Osteoblast (primary cell): Measurements from ENCODE around the gene SLC5A10. TPM values are rescaled to one million over a fixed set of nuclear protein-coding genes. Genes with fewer than 3 reads are reported as not detected.

Experiments used
- DNase-seq: peaks from one replicate; pipeline ENCODE4 v3.0.0; 2011; ENCODE audit warnings: low spot score, mixed read lengths; ENCODE audit not compliant: insufficient read length; ENCODE audit errors: missing footprints
- H2AFZ ChIP-seq: 2 replicates; pipeline ENCODE4 v1.6.0; 2011; ENCODE audit warnings: mild to moderate bottlenecking, low read length
- H3K27ac ChIP-seq: 2 replicates; pipeline ENCODE4 v1.5.1; 2011; ENCODE audit warnings: mild to moderate bottlenecking, low read depth, low read length, moderate library complexity
- H3K27me3 ChIP-seq: 2 replicates; pipeline ENCODE4 v1.6.0; 2012; ENCODE audit warnings: mild to moderate bottlenecking, control low read depth, inconsistent platforms, low read length, moderate library complexity; ENCODE audit not compliant: insufficient read depth
- H3K36me3 ChIP-seq: 2 replicates; pipeline ENCODE4 v1.5.1; 2011; ENCODE audit warnings: mild to moderate bottlenecking, low read length, control low read depth, moderate library complexity; ENCODE audit not compliant: insufficient read depth
- H3K4me1 ChIP-seq: 2 replicates; pipeline ENCODE4 v1.5.1; 2011; ENCODE audit warnings: mild to moderate bottlenecking, low read length, control low read depth, moderate library complexity; ENCODE audit not compliant: insufficient read depth
- H3K4me2 ChIP-seq: 2 replicates; pipeline ENCODE4 v1.6.0; 2011; ENCODE audit warnings: mild to moderate bottlenecking, low read length; ENCODE audit not compliant: insufficient read depth
- H3K4me3 ChIP-seq: fragments of 200-600 bp; sonication (generic); 3 replicates; pipeline ENCODE4 v1.5.1; 2012; ENCODE audit warnings: mild to moderate bottlenecking, low read length, inconsistent platforms; ENCODE audit not compliant: insufficient read depth
- H3K79me2 ChIP-seq: 2 replicates; pipeline ENCODE4 v1.6.0; 2012; ENCODE audit warnings: mild to moderate bottlenecking, low read length, control low read depth, inconsistent platforms; ENCODE audit not compliant: insufficient read depth
- H3K9me3 ChIP-seq: 2 replicates; pipeline ENCODE4 v1.5.1; 2011; ENCODE audit warnings: low read depth, low read length, control low read depth
- H4K20me1 ChIP-seq: 2 replicates; pipeline ENCODE4 v1.6.0; 2012; ENCODE audit warnings: mild to moderate bottlenecking, low read length, control low read depth; ENCODE audit not compliant: insufficient read depth
- CTCF ChIP-seq: IDR thresholded peaks from 2 replicates; pipeline ENCODE4 v1.5.1; 2011; ENCODE audit warnings: mild to moderate bottlenecking, low read depth, low read length, moderate library complexity; ENCODE audit errors: extremely low read depth
- total RNA-seq: library from RNA; depleted of rRNA; stranded (reverse); fragments of >200 nt; gene quantifications from 2 replicates; pipeline ENCODE4 v1.2.3, GENCODE V29; 2012

Gene SLC5A10
- total RNA-seq, 1 donor: not detected

GRCh38 chr17:18937981-18938691 lies 13.8 kb upstream of the SLC5A10 start:
- no peak overlapping the region for H2AFZ ChIP-seq
- no peaks in the 10 kb centered on the region for H3K36me3 ChIP-seq
- no peaks in the 10 kb centered on the region for H4K20me1 ChIP-seq
- H3K4me3 ChIP-seq: no peak overlapping the region
- H3K4me1 ChIP-seq: no peaks in the 10 kb centered on the region
- peaks cover 1% of the 10 kb centered on the region for H3K27me3 ChIP-seq
- H3K4me2 ChIP-seq: no peak overlapping the region
- H3K27ac ChIP-seq: no peak overlapping the region
- no peak for DNase-seq
- TF ChIP-seq CTCF: no peak
- H3K79me2 ChIP-seq: no peaks in the 10 kb centered on the region
- no peaks in the 10 kb centered on the region for H3K9me3 ChIP-seq

GRCh38 chr17:18938692-18939023 lies 13.3 kb upstream of the SLC5A10 start:
- H3K4me3 ChIP-seq: no peak overlapping the region
- H3K27ac ChIP-seq: no peak overlapping the region
- no peaks in the 10 kb centered on the region for H3K36me3 ChIP-seq
- H4K20me1 ChIP-seq: no peaks in the 10 kb centered on the region
- H3K79me2 ChIP-seq: no peaks in the 10 kb centered on the region
- DNase-seq: no peak
- H3K9me3 ChIP-seq: no peaks in the 10 kb centered on the region
- H3K4me1 ChIP-seq: no peaks in the 10 kb centered on the region
- TF ChIP-seq CTCF: no peak
- peaks cover 3% of the 10 kb centered on the region for H3K27me3 ChIP-seq
- H2AFZ ChIP-seq: no peak overlapping the region
- no peak overlapping the region for H3K4me2 ChIP-seq

GRCh38 chr17:18944646-18945045 lies 7.3 kb upstream of the SLC5A10 start:
- Histone ChIP-seq H3K79me2 (no peaks in the 10 kb centered on the region), H3K27me3 (peaks cover 29% of the 10 kb centered on the region)

GRCh38 chr17:18946536-18946935 lies 5.4 kb upstream of the SLC5A10 start:
- Histone ChIP-seq H3K27me3 (peaks cover 39% of the 10 kb centered on the region), H3K4me3 (no peak overlapping the region)
- no peak for TF ChIP-seq CTCF

More at GRCh38 chr17:18944646-18945045, 7.3 kb upstream of the SLC5A10 start:
- no peak for DNase-seq
- no peak overlapping the region for H2AFZ ChIP-seq
- no peaks in the 10 kb centered on the region for H4K20me1 ChIP-seq
- TF ChIP-seq CTCF: no peak
- no peak overlapping the region for H3K4me2 ChIP-seq
- H3K9me3 ChIP-seq: no peaks in the 10 kb centered on the region
- no peaks in the 10 kb centered on the region for H3K4me1 ChIP-seq
- H3K36me3 ChIP-seq: no peaks in the 10 kb centered on the region
- no peak overlapping the region for H3K4me3 ChIP-seq
- H3K27ac ChIP-seq: no peak overlapping the region

More at GRCh38 chr17:18946536-18946935, 5.4 kb upstream of the SLC5A10 start:
- no peak overlapping the region for H2AFZ ChIP-seq
- no peak overlapping the region for H3K27ac ChIP-seq
- no peak for DNase-seq
- no peak overlapping the region for H3K4me2 ChIP-seq
- no peaks in the 10 kb centered on the region for H3K36me3 ChIP-seq
- no peaks in the 10 kb centered on the region for H3K4me1 ChIP-seq
- H4K20me1 ChIP-seq: no peaks in the 10 kb centered on the region
- H3K79me2 ChIP-seq: no peaks in the 10 kb centered on the region
- no peaks in the 10 kb centered on the region for H3K9me3 ChIP-seq
